SK-N-MC (cell line): ENCODE results near the gene ZNF277.

Experiments used
- EZH2 ChIP-seq: fragments of 200-600 bp; sonication (generic); IDR thresholded peaks from one replicate; pipeline ENCODE4 v1.6.1; 2017; ENCODE audit warnings: antibody characterized with exemption
- FOXP2 ChIP-seq: optimal IDR thresholded peaks from 2 replicates; pipeline ENCODE3; 2011; ENCODE audit warnings: mild to moderate bottlenecking, moderate library complexity; ENCODE audit not compliant: insufficient read depth; ENCODE audit errors: extremely low read length, control extremely low read depth

GRCh38 chr7:112159351-112159750 lies 47.1 kb upstream of the ZNF277 start:
- no peak for TF ChIP-seq FOXP2
- TF ChIP-seq EZH2, result no peak
